HepG2 (cell line): ENCODE measurements around the gene DMBT1.

ENCODE experiments used
- FOXM1 ChIP-seq: sonication (generic); formaldehyde crosslinking; IDR thresholded peaks from 2 replicates; pipeline ENCODE4 v1.5.0; 2020; ENCODE audit warnings: missing genetic modification reagents
- JUN ChIP-seq: sonication (generic); formaldehyde crosslinking; IDR thresholded peaks from 2 replicates; pipeline ENCODE4 v1.4.0; 2020; ENCODE audit warnings: mild to moderate bottlenecking, missing genetic modification reagents
- POLR2A ChIP-seq, 2 experiments: IDR thresholded peaks; 2 replicates each; pipeline ENCODE4 v1.6.1; 2011; ENCODE audit warnings: low read depth in 2 of 2, low read length in 2 of 2, mild to moderate bottlenecking in 1 of 2, moderate library complexity in 1 of 2; ENCODE audit not compliant: insufficient read depth in 1 of 2
- POLR2AphosphoS5 ChIP-seq: IDR thresholded peaks from 2 replicates; pipeline ENCODE4 v1.6.1; 2012; ENCODE audit warnings: low read depth, low read length
- SP1 ChIP-seq, 2 experiments: fragments of 450-650 bp in 1 of 2; sonication (generic) in 1 of 2; formaldehyde crosslinking in 1 of 2; IDR thresholded peaks; 2 replicates each; pipeline versions ENCODE4 v1.4.0 to v1.6.1; 2016 to 2020; ENCODE audit warnings: missing genetic modification reagents in 1 of 2
- THAP8 ChIP-seq: sonication (generic); formaldehyde crosslinking; IDR thresholded peaks from 2 replicates; pipeline ENCODE4 v1.5.1; 2020; ENCODE audit warnings: missing genetic modification reagents, mild to moderate bottlenecking, borderline replicate concordance
- ZFP36L2 ChIP-seq: sonication (generic); formaldehyde crosslinking; IDR thresholded peaks from 2 replicates; pipeline ENCODE4 v1.4.0; 2020; ENCODE audit warnings: missing genetic modification reagents
- ZKSCAN1 ChIP-seq: fragments of 150-350 bp; IDR thresholded peaks from 2 replicates; pipeline ENCODE4 v1.6.1; 2014; ENCODE audit warnings: low read length
- ZNF207 ChIP-seq: fragments of 450-650 bp; IDR thresholded peaks from 2 replicates; pipeline ENCODE4 v1.6.1; 2016; ENCODE audit warnings: antibody characterized with exemption, borderline replicate concordance
- ZNF709 ChIP-seq: sonication (generic); formaldehyde crosslinking; IDR thresholded peaks from 2 replicates; pipeline ENCODE4 v1.5.0; 2020; ENCODE audit warnings: mild to moderate bottlenecking, missing genetic modification reagents

DNA sequence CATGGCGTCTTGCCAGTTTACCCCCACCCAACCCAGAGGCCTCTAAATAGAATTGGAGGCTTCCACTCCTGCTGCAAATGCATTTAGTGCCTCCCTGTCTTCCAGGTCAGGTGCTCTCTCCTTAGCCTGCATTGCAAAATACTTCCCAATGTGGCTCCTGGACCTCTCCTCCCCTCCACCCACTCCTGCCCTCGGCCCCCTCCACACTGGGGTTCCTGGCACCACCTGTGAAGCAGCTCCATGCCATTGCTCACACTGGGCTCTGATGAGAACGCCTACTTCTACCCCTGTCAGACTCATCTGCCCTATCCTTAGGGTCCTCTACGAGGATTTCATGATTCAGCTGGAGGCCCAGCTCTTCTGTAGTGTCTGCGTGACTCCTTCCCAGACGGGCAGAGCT is 101.7 kb downstream of the DMBT1 start:
- TF ChIP-seq SP1 (IDR thresholded peaks at IDR 0.05) (no peak), SP1 (CRISPR knock-in tag; IDR thresholded peaks at IDR 0.05) (no peak), POLR2AphosphoS5 (no peak), ZNF207 (no peak), POLR2A (IDR thresholded peaks at IDR 0.05; ENCODE audit: insufficient read depth in 1 of 2, low read depth in 2 of 2, low read length in 2 of 2) (no peak), THAP8 (CRISPR knock-in tag) (no peak), ZKSCAN1 (no peak), ZNF709 (CRISPR knock-in tag) (no peak), FOXM1 (no peak), JUN (CRISPR knock-in tag) (no peak), ZFP36L2 (CRISPR knock-in tag) (no peak)
